Upper lobe of left lung (tissue), 4 donors: ENCODE data around the gene HYAL1.

Source experiments
- CTCF ChIP-seq, 6 experiments: fragments of 450-650 bp in 4 of 6; fragments of 200-600 bp in 2 of 6; sonication (generic) in 2 of 6; IDR thresholded peaks; one replicate each; pipeline ENCODE4 v1.5.1; 2016 to 2019; ENCODE audit warnings: antibody characterized with exemption in 6 of 6
- EP300 ChIP-seq, 4 donors: sonication (generic); formaldehyde crosslinking; IDR thresholded peaks; one replicate each; pipeline ENCODE4 v1.5.1; 2017; ENCODE audit warnings: antibody characterized with exemption in 4 of 4, control low read depth in 2 of 4
- POLR2A ChIP-seq, 4 donors: fragments of 450-650 bp; IDR thresholded peaks; one replicate each; pipeline ENCODE4 v1.5.1; 2016 to 2017; ENCODE audit warnings: antibody characterized with exemption in 4 of 4, mild to moderate bottlenecking in 2 of 4
- POLR2AphosphoS5 ChIP-seq, 2 donors: sonication (generic); formaldehyde crosslinking; IDR thresholded peaks; one replicate each; pipeline ENCODE4 v1.5.1; 2017; ENCODE audit warnings: antibody characterized with exemption in 2 of 2

GRCh38 chr3:50294492-50295403 is 8.6 kb downstream of the HYAL1 start:
- TF ChIP-seq POLR2AphosphoS5 (IDR thresholded peaks at IDR 0.05) (no peak), CTCF (IDR thresholded peaks at IDR 0.05) (no peak), EP300 (IDR thresholded peaks at IDR 0.05) (no peak), POLR2A (IDR thresholded peaks at IDR 0.05) (no peak)
